Hematopoietic multipotent progenitor cell treated with erythropoietin and hydrocortisone succinate and interleukin-3 and kit ligand, for 4 days (in vitro differentiated cells): Measurements from ENCODE around the gene HMX1.

ENCODE experiments used
- DNase-seq: peaks from one replicate; pipeline ENCODE4 v3.0.0-alpha.2; 2015

Gene HMX1

DNA sequence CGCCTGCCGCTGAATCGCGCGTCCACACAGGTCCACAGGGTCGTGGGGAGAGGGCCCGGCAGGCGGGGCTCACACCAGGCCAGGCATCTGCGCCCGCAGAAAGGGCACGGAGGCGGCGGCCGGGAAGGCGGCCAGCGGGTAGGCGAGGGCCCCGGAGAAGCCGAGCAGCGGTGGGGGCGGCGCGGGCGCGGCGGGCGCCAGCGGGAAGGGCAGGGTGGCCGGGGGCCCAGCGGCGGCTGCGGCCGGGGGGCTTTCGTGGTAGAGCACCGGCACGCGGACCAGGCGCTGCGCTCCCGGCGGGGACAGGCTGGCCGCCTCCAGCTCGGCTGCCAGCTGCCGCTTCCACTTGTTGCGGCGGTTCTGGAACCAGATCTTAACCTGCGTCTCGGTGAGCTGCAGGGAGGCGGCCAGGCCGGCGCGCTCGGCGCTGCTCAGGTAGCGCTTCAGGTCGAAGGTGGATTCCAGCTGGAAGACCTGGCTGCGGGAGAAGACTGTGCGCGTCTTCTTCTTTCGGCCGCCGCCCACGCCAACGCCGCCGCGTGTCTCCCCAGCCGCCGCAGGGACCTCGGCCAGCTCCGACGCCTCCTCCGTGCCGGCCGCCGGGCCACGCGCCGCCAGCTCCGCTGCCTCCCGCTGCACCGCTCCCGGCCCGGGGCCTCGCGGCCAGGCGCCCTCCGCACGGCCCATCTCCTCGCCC is 3.9 kb downstream of the HMX1 start:
- no peak for DNase-seq

DNA sequence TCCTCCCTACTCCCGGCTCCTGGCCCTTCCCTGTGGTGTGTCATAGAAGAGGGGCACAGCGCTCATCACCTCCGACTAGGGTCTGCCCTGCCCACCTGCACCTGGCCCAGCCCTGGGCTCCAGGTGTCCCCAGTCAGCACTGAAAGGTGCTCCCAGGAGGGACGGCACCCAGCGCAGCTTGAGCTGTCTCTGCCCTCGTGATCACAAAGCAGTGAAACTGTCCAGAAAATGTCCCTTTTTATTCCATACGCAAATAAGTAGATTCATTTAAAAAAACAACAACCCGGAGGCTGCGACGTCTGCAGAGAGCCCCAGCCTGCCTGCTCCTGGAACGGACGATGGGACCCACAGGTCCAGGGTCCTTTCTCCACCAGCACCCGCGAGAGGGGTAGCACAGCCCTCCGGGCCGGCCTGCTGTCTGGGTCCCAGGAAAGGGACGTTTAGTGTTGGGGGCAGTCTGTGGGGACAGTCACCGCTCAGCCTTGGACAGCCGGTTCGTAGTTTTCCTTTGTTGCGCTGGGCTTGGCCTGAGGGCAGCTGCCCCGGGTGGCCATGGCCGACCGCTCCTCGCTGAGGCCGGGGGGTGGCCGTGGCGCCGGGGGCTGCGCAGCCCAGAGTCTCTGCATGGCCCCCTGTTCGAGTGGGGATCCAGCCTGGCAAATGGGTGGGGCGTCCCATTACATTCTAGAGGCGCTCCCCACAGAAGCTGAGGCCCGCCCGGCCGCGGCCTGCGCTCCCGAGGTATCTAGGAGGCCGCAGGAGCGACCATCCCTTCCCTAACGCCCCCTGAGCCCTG is 4.6 kb downstream of the HMX1 start:
- no peak for DNase-seq

DNA sequence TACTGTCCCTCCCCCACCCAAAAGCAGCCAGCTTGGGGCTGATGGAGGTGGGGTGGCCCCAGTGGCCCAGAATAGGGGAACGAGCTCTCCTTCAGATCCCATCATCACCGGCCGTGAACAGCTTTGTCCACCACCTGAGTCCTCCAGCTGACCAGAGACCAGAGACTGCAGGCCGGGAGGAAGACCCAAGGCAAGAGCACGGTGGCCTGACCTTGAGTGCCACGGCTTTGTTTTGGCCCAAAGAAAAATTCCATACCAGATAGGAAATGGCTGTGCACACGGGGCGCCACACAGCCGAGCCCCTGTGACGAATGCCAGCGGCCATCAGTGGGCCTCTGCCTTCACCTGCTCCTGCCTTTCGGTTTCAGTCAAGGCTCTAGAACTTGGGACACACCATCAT is 5.2 kb downstream of the HMX1 start:
- DNase-seq: no peak

DNA sequence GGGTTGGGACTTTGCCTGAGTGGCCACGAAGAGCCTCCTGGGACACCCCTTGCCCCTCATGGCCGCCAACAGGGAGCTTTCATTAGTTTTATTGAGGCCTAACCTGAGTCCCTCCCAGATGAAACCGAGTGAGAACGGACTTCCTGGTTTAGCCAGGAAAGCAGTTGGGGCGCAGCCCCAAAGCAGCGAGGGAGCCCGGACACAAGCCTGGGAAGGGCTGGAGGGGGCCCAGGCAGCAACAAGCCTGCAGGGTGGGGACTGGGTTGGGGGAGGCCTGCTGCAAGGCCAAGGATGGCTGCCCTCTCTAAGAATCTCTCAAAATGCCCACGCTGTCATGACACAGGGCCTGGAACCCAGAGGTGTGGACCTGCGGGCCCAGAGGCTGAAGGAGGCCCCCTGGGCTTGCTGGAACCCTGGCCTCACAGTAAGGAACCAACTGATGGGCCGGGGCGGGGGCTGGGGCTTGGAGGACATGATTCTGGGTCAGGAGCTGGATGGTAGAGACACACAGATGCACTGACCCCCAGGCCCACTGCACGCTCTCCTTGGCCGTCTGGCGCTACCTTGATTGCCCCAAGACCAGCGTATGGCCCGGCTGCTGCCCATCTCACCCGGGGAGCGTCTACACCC is 5.8 kb downstream of the HMX1 start:
- no peak for DNase-seq

DNA sequence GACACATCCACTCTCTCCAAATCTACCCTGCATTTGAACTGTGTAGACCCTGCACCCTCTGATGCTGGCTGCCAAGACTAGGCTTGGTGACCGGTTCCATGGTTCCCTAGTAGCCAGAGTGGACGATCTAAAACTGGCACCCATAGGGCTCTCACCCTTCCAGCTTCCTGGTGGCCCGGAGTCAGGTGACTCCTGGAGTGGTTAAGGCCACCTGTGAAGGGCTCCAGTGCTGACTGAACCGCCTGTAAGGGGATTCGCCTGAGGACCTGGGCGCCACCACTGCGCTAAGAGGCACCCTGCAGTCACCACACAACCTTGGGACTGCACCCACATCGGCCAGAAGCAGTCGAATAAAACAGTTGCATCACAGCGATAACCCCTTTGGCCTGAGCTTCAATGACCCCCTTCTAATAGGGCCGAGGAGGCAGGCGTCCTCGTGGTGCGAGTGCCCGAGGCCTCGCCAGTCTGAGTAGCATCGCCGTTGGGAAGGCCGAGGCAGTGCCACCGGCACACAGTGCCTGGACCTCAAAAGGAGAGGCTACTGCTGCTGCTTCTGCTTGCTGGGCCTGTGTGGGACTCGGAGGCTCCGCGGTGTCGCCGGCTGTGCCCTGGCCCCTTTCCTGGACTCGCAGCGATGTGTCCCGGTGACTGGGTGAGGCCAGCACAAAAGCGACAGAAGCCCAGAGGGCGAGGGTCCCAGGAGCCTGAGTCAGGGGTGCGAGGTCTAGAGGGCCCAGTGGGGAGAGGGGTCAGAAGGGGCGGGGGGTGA is 6.5 kb downstream of the HMX1 start:
- no peak for DNase-seq

DNA sequence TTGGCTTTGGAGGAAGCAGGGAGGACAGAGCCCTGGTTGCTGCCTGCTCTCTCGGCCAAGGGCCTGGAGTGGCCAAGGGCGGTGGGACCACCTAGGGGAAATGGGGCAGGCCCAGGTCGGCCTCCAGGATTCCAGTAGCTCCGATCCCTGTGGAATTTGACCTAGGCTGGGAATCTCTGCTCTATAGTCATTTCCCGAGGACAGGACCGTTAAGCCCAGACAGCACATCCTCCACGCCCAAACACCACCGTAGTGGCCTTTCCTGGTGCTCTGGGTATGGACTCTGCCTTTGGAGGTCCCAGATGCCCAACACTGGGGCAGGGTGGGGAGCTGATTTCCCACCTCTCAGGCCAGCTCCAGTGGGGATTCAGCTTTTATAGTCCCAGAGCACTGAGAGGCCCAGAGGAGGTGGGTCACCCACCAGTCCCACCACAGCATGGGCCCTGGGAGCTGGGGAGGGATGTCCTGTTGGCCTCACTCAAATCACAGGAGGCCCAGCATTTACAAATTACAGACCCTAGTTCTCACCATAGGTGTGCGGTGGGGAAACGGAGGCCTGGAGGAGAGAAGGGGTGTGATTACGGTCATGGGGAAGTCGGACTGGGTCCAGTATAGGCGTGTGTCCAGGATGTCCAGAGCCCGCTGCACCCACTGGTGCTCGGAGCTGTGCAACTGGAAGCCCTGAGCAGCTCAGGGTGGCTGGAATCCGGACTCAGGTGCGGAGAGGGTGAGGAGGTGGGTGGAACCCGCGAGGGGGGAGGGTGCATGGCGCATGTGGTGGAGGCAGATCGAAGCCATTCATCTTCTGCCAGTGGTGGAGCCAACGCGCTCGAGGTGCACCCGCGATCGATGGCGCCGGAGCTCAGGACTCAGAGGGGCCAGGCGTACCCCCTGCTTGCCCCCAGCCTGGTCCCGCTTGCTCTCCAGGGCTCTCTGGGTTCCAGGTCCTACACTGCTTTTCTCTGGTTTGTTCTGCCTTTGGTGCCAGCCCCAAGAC is 7.7 kb downstream of the HMX1 start:
- DNase-seq: no peak

DNA sequence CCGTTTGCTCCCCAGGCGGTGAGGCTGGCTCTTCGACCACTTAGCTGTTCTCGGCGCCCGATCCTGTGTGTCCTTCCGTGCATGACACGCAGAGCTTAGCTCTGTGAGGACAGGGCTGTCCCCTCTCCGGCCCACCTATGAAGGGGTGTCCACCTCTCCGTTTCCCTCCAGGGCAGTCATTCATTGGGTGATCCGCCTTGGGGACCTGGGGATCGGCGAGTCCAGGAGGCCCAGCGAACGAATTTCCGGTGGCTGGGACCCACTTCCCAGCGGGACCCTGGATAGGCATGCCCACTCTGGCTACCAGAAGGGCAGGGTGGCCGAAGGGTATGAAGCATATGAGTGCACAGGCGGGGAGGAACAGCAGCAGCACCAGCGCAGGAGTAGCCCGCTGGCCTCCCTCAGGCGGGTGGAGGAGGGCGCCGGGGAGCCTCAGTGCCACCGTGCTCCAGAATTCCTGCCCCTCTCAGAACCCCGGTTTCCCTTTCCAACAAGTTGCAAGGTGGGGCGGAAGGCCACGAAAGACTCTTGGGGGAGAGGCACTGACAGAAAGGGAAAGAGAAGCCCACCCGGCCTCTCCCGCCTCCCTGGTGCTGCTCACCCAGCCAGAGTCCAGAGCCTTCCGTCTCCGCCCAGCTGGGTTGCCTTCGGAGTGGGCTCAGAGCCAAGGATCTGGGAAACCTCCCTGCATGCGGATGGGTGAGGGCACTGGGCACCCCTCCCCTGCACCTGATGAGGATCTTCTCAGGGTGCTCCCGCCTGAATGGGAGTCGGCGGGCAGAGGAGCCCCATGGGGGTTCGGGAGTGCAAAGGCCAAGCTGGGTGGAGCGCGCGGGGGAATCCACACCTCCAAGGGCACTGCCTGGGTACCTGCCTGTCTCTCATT is 8.6 kb downstream of the HMX1 start:
- no peak for DNase-seq

DNA sequence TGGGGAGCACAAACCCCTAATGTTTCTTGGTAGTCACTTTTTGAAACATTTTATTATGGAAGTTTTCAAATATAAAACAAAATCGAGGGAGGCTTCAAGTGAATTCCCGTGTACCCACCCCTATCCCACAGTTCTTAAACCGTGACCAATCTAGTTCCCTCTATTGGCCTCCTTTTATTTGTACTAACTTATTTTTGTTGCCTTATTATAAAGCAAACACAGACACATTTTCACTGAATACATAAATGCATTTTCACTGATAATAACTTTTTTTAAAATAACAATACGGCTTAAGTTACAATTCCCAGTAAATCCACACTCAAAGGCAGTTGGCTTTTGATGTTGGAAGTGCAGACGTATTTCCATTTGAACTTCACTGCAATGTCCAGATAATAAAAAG is 9.3 kb downstream of the HMX1 start:
- DNase-seq: no peak

DNA sequence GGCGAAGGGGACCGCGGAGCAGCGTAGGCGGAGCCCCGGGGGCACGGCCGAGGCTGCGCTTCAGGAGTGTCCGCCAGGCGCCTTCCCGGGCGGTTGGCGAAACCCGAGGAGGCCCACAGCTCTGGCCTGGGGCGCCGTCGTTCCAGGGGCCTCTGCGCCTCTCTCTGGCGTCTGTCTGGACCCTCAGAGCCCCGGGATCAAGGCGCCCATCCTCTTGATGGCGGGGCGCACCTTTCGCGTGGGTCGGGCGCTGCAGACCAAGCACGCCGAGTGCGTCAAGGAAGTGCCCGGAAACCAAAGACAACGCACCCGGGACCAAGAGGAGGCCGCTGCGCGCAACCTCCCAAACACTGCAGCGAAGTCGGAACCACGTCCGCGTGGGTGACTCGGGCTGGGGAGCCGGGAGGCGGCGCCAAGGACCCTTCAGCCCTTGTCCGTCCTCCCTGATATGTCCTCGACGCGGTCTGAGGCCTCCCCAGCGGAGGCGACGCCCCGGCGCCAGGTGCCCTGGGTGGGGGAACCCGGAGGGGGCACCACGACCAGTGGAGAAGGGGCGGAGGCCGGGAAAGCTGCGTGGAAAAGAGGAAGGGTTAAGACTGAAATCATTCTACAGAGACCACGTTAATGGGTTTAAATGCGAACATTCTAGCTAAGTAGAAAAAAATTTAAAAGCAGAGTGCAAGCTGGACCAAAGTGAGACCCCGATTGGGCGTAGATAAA is 9.9 kb downstream of the HMX1 start:
- DNase-seq: no peak

DNA sequence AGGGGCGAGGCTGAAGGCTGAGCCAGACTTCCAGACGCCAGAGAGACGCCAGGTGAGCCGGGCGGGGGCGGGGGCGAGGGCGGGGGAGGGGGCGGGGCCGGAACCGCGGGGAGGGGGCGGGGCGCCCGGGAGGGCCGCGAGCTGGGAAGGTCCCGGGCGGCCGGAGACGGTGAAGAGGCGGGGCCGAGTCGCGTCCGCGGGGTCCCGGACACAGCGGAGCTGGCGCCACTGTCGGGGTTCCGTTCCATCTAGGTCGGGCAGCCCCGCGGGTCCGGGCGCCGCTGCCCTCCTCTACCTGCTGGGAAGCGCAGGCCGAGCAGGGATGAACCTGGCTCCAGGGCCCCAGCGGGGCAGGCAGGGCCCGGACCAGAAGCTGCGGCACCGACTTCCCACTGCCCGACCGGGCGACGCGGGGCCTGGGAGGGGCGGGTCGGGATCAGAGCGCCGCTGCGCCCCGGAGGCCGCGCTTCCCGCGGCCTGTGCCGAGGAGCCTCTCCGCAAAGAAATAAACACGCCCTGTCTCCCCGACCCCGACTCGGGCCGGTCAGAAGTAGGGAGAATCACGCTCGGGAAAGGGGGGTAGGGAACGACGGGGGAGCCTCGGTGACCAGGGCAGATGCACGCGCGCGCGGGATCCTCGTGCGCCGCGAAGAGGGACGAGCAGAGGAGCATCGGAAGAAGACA is 10.6 kb downstream of the HMX1 start:
- DNase-seq: no peak

DNA sequence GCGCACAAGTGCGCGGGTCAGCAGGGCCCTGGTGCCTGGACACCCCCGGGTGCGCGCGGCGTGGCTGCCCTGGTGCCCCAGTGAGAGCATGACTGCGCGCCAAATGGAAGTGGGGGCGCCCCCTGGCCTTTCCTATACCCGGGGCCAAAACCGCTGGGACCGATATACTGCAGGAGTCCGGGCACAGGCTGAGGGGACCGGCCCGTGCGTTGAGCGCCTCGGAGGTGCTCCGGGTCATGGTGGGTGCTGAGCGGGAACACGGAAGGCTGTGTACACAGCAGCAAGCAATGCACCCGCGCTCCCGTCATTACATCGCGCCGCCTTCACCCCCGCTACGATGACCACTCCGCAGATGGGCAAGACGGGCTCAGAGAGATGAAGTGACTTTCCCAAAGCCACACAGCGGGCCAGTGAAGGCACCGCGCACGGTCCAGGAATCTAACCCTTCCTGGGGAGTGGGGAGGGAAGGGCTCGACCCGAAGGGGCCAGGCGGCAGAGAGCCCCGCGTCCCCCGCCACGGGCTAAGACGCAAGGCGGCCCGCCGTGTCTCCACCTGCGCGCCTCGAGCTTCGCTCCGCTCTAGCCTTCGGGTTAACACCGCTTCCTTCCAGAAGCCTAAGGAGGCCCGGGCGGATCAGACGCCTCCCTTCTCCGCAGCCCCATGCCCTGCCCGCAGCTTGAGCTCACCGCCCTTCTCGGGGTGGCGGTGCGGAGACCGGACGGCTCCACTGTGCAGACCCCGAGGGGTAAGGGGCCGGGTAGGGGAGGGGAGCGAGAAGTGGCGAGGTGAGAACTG is 11.3 kb downstream of the HMX1 start:
- no peak for DNase-seq

DNA sequence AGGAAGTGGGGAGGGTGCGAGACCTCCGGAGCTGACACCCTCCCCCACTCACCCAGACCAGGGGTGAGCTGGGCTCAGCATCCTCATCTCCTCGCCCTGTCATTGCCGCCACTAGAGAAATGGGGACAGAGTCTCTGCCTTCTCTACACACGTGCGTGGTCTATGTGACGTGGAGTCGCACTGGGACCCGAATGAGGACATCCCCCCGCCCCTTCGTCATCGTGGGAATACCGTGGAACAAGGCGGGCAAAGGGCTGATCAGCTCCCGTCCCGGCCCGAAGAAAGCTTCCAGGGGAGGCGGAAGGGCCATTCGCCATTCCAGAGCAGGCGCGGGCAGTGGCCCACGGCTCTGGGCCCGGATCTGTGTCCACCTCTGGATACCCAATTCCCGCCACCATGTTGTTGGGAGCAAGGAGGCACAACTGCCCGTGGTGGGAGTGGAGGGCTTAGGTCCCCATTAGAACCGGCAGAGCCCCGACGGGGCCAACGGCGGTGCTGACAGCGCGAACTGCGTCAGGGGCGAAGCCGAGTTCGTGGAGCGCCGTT is 12.0 kb downstream of the HMX1 start:
- DNase-seq: no peak

DNA sequence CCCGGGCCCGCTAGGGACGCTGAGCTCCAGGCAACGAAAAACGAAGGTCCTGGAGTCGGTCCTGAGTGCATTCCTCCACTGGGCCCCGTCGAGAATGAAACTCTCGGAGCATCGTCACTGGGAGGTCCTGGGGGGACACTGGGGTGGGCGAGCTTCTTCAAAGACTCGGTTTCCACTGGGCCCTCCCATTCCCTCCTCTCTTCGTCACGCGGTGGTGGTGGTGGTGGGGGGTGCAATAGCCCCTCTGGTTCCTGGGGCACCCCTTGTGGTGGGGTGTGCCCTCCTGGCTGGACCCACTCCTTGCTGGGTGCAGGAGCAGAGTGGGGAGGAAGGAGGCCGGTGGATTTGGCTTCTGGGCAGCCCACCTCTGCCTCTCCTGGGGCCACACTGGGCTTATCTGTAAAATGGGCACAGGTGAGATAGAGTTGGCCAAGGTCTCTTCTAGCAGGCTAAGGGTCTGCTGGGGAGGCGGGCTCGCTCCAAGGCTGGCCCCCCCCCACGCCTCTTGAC is 12.9 kb downstream of the HMX1 start:
- DNase-seq: no peak

DNA sequence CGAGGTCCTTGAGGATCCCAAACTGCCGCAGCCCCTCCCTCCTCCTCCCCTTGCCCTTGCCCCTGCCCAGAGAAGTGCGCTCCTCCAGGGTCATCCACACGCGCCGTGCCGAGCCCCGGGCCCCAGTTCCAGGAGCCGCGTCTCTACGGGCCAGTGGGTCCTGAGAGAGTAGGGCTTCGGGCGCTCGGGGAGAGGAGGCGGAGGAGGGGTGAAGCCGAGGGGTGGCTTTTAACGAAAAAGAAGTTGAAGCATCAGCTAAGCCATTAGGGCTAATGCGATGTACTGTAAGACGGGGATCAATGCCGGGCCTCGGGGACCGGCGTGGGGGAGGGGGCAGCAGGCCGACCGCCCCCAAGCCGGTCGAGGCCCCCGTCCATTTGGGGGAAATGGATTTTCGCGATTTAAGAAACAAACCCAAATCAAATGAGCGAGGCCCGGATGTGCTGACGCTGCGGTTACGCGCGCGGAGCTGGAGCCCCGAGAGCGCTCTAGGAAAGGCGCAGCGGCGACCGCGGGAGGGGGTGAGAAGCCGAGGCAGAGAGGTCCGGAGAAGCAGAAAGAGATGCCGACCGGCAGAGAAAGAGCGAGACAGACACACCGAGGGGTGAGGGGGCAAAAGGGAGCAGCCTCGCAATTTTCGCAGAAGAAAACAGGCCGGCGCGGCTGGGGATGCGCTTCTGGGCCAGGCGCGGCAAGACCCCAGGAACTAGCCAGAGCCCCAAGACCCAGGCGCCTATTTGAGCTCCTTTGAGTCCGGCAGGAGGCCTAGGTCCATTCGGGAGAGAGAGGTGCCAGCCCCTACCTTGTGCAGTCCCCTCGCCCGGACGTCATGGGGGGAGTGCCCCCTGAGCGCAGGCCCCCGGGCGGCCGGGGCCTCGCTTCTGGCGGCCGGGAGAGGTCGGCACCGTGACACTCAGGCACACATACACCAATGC is 13.6 kb downstream of the HMX1 start:
- no peak for DNase-seq

DNA sequence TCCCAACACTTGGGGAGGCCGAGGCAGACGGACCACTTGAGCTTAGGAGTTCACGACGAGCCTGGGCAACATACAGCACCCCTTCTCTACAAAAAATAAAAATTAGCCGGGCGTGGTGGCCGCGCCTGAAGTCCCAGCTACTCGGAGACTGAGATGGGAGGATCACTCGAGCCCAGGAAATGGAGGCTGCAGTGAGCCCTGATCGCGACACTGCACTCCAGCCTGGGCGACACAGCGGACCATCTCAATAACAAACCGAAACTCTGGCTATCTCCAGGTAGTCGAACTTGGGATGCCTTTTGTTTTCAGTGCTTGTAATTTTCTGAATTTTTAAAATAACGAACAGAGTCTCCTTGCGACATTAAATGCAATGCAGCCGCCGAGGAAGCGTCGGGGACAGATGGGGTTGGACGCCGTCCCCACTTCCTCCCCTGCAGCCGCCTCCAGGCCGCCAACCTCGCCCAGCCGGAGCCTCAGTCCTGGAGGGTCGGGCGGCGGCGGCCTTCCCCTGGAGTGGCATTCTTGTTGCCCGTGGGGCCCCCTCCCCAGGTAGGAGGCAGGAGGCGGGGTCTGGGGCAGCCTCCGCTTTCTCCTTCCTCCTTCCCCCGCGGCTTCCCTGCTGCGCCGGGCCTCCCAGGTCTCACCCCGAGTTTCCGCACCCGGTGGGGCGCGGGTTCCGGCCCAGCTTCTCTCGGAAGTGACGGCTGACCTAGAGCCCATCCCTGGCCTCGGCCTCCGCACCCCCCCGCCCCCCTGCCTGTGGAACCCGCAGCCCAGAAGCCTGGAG is 14.6 kb downstream of the HMX1 start:
- DNase-seq: no peak

DNA sequence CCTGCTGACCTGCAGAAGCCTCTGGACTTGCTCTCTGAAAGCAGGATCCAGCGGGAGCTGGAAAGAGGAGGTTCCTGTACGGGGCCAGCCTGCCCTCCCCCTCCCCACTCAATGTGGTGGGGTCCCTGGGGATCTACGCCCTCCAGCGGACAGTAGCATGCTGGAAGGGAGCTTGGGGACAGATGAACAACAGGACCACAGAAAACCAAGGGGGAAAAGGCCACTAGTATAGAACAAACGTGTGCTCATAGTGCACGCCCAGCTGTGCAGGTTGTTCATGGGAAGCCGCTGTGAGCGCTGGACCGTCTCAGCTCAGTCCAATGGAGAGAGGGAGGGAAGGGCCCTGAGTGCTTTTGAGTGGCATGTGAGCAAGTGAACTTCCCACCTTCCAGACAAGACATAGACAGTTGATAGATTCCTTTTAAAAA is 15.8 kb downstream of the HMX1 start:
- no peak for DNase-seq
